AG09319 (cell line): Measurements from ENCODE around the gene ITPRIPL1.

Experiments used
- DNase-seq: peaks from one replicate; pipeline ENCODE4 v3.0.0-alpha.2; 2010; ENCODE audit warnings: low read depth; ENCODE audit errors: extremely low read depth
- CTCF ChIP-seq: IDR thresholded peaks from 2 replicates; pipeline ENCODE4 v1.5.1; 2011; ENCODE audit warnings: low read depth, mild to moderate bottlenecking, inconsistent platforms, low read length, moderate library complexity

ITPRIPL1 gene

DNA sequence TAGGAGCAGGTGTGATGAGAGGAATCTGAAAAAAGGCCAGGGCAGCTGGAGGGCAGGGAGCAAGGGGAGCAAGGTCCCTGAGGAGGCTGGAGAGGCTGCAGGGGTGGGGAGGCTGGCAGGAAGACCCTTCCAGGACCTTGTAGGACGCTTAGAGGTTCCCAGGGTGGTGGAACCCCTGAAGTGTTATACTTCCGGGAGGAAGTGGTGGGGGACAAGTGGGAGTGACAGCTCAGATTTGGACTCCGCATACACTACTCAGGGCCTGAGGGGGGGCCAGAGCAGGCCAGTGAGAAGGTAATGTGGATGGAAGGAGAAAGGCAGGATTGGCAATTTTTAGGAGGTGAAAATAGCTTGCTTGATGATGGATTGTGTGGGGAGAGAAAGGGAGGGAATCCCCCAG, 8.6 kb downstream of the ITPRIPL1 start:
- no peak for DNase-seq
- no peak for TF ChIP-seq CTCF

GRCh38 chr2:96336104-96336775, 11.1 kb downstream of the ITPRIPL1 start:
- no peak for DNase-seq
- TF ChIP-seq CTCF: no peak

GRCh38 chr2:96336873-96337272, 11.8 kb downstream of the ITPRIPL1 start:
- DNase-seq: no peak
- no peak for TF ChIP-seq CTCF

GRCh38 chr2:96340493-96341414, 15.6 kb downstream of the ITPRIPL1 start:
- DNase-seq: no peak

DNA sequence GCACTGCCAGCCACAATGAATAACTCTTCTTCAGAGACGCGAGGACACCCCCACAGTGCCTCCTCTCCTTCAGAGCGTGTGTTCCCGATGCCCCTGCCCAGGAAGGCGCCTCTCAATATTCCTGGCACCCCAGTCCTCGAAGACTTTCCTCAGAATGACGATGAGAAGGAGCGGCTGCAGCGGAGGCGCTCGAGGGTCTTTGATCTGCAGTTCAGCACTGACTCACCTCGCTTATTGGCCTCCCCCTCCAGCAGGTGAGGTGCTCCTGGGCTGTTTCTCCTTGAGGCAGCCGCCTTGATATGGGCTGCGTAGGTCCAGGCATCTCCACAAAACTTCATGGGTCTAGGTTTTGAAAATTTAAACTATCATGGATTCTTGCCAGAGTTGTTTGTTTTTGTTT, 16.5 kb downstream of the ITPRIPL1 start:
- no peak for DNase-seq
- no peak for TF ChIP-seq CTCF

More at GRCh38 chr2:96340493-96341414, 15.6 kb downstream of the ITPRIPL1 start:
- no peak for TF ChIP-seq CTCF

GRCh38 chr2:96342085-96342484, 17.0 kb downstream of the ITPRIPL1 start:
- TF ChIP-seq CTCF: no peak
- peak; percentile 34 for DNase-seq

DNA sequence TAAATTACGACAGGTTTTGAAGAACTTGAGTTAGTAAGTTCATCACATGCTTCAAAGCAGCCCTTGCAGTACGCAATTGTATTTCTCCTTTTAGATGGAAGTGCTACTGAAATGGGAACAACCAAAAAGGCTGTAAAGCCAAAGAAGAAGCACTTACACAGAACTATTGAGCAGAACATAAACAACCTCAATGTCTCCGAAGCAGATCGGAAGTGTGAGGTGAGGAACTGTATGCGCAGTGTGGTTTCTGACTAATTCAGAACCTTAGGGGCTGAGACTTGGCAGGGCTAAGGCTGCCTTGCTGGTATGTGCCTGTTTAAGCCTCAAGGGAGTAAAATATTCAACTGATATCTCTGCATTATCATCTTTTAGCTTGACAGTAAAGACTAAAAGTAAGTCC, 18.9 kb downstream of the ITPRIPL1 start:
- no peak for TF ChIP-seq CTCF

More for the DNA sequence above, 18.9 kb downstream of the ITPRIPL1 start:
- no peak for DNase-seq
